CD1c-positive myeloid dendritic cell (primary cell): Measurements from ENCODE around the gene GORASP1.
A peak's percentile ranks its signal among the peaks of the same experiment; 100 is the strongest.

Experiments
- DNase-seq: peaks from one replicate; pipeline ENCODE4 v3.0.0-alpha.2; 2016; ENCODE audit errors: extremely low spot score

The GORASP1 gene

GRCh38 chr3:39102504-39103323 is 4.7 kb downstream of the GORASP1 start:
- DNase-seq: no peak

- DNase-seq: peak; percentile 53
Observed at GRCh38 chr3:39101022-39101689, 6.3 kb downstream of the GORASP1 start.

DNA sequence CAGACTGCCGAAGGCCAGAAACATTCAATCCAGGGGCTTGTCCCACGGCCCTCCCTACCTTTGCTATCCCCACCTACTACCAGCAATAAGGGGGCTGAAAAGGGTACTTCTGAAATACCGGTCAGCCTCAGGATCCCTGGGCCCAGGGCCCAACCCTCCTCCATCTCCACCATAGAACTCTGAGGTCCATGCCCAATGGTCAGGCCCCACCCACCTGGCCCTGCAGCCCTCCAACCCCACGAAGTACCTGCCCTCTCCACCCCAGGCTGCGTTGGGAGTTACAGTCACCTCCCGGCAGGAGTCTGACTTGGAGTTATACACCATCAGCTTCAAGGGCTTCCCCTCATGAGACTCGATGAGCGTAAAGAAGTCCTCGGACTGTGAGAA is 6.9 kb downstream of the GORASP1 start:
- DNase-seq: no peak

DNA sequence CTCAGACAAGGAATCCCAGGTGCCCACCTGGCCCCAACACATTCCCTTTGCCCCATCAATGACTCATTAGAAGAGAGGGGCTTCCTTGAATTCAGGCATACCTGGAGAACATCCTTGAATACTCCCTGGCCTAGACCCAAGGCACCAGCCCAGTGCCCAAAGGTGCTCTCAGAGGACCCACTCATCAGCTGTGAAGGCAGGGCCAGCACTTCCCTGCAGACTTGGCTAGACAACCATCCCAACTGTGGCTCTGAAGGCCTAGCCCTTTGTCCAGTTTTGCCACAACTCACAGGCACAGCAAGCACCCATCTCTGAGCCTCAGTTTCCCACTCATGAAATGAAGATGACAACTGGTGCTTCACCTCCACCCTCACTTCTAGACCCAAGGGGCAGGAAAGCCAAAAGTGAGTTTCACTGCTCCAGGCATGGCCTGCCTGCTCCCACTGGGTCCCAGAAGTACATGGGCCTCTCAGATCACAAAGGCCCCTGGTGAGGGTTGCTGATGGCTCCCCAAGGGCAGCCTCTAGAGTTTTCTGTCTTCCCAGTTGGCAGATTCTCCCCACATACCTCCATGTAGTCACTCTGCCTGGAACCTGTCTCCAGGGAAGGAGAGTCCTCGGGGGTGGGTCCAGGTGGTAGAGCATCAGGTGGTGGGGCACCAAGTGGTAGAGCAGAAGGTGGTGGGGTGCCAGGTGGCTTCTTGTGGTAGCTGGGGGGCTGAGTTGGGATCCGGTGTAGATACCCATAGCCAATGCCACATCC is 7.5 kb downstream of the GORASP1 start:
- no peak for DNase-seq

DNA sequence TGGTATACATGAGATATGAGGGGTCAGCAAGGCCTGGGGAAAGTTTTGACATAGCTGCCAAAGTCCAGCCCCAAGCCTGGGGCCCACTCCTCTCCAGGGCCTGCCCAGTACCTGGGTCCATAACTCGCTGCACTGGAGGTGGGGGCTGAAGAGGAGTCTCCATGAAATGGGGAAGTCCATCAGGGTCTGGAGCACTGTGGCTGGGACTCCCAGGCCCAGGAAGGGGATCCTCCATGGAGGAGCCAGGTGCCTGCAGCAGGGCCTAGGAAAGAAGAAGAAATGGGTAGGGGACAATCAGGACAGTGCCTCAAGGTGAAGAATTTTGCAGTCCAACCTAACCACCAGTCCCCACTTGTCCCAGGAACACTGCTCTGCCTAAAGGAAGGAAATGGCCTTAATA is 8.2 kb downstream of the GORASP1 start:
- DNase-seq: no peak

- DNase-seq: no peak
Observed at GRCh38 chr3:39098473-39099000, 8.9 kb downstream of the GORASP1 start.

DNA sequence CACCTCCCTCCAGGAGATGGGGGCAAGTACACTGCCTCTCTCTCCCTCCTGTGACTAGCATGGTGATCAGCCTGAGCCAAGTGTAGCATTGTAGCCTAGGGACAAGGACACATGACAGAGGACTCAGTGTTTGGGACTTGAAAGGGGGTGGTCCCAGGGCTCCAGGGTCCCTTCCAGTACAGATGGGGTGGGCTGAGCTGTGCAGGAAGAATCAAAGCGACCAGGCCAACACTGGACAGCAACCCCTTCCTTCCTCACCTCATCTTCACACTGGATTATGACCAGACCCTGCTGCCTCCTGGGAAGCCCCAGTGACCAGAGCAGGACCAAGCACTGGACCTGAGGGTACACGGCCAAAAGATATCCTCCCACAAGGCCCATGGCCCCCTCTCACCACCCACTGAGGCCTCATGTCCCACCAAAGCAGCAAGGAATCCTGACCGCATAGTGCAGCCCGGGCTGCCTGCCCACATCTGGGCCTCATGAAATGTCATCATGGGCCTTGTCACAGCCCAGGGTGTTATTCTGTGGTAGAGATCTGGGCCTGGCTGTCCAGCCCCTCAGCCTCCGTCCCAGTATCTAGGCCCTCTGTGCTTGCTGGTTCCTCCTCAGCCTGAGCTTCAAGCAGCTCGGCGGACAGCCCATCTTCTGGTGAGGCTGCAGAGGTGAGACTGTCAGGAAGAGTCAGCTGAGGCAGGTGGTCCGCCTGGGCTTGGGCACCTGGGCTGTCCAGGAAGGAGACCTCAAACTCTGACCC is 9.5 kb downstream of the GORASP1 start:
- no peak for DNase-seq

DNA sequence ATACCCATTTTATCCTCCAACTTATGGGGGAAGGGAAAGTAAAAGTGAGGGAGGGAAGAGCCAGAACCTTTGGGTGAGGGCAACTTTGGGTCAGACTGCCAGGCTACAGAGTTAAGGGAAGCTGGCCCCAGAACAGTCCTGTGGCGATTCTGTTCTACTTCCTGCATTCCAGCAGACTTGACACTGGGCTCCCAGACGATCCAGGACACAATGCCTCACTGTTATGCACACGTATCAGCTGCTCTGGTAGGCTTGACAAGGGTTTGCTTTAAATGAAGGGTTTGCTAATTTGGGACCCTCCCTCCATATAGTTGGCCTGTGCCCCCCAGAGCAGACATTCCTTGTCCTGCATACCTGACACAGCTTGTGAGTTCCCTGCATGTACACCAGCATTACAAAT is 10.7 kb downstream of the GORASP1 start:
- no peak for DNase-seq

DNA sequence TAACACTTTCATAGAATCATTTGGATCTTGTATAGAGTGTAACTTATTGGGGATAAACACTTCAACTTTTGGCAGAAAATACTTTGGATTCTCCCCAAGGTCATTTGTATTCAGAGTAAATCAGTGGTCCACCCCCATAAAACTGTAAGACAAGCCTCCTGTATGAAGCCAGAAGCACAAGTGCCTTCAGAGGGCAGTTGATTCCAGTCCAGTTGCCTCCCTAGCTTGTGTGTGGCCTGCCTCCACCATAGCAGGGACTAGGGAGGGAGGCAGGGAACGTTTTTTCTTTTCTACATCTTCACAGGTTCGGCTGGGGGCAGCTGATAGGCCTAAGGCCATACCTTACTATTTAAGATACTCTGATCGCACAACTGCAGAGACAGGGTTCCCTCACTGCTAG is 11.6 kb downstream of the GORASP1 start:
- no peak for DNase-seq

GRCh38 chr3:39094851-39095677 is 12.4 kb downstream of the GORASP1 start:
- DNase-seq: no peak

DNA sequence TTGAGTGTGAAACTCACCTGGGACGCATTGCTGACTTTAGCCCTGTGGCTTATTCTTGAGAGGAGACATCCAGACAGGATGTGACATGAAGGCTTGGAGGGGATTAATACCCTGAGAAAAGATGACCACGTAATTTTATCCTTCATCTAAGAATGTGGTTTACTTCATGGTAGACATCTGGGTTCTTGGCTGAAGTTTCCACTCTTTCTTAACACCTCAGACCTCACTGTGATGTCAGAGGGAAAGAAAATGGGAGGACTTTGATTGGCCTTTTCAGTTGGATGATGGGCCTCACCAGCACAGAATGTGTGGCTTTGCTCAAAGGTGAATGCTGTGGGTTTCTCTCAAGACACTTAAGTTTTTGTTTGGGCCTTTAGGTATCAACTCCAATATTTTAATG is 16.5 kb downstream of the GORASP1 start:
- no peak for DNase-seq

- no peak for DNase-seq
Observed at GRCh38 chr3:39088889-39089288, 18.5 kb downstream of the GORASP1 start.

- no peak for DNase-seq
Observed at GRCh38 chr3:39088456-39088855, 19.0 kb downstream of the GORASP1 start.

GRCh38 chr3:39086144-39086543 is 21.3 kb downstream of the GORASP1 start:
- no peak for DNase-seq

- DNase-seq: no peak
Observed at GRCh38 chr3:39082666-39083313, 24.6 kb downstream of the GORASP1 start.

GRCh38 chr3:39080026-39080425 is 27.4 kb downstream of the GORASP1 start:
- DNase-seq: no peak

- no peak for DNase-seq
Observed at GRCh38 chr3:39079530-39079929, 27.9 kb downstream of the GORASP1 start.

DNA sequence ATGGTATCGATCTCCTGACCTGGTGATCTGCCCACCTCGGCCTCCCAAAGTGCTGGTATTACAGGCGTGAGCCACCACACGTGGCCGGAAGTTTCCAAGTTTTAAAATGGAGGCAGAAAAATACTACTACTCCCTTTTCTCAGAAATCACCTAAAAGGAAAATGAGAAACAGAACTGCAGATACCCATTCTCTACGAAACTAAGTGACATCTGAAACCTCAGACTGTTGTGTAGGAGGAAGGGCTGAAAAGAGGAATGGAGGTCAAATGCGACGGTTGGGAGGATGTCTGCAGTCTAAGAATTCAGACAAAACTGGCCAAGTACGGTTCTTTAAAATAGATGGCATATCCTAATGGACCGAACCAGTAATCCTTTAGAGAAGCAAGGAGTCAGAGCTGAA is 31.5 kb downstream of the GORASP1 start:
- DNase-seq: no peak

DNA sequence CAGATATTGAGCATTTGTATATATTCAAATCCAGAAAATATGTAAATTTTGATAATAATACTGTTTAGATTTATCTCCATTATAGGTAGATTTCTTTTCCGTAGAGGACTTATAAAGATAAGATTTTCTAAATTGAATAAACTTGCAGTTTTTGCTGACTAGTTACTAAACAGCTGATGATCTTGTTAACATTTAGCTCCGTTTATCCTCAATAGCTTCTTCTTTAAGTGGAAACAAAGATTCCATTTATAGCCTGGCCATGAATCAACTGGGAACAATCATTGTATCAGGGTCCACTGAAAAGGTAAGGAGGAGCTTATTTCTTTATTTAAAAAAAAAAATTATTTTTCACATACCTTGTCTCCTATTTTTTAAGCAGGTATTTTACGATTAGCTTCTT is 38.9 kb downstream of the GORASP1 start:
- DNase-seq: no peak

GRCh38 chr3:39067286-39067685 is 40.1 kb downstream of the GORASP1 start:
- no peak for DNase-seq
